GM03348 (cell line): ENCODE measurements around the gene MGLL.

ENCODE experiments used
- DNase-seq: peaks from one replicate; pipeline ENCODE4 v3.0.0; 2012; ENCODE audit warnings: low spot score

Gene MGLL

DNA sequence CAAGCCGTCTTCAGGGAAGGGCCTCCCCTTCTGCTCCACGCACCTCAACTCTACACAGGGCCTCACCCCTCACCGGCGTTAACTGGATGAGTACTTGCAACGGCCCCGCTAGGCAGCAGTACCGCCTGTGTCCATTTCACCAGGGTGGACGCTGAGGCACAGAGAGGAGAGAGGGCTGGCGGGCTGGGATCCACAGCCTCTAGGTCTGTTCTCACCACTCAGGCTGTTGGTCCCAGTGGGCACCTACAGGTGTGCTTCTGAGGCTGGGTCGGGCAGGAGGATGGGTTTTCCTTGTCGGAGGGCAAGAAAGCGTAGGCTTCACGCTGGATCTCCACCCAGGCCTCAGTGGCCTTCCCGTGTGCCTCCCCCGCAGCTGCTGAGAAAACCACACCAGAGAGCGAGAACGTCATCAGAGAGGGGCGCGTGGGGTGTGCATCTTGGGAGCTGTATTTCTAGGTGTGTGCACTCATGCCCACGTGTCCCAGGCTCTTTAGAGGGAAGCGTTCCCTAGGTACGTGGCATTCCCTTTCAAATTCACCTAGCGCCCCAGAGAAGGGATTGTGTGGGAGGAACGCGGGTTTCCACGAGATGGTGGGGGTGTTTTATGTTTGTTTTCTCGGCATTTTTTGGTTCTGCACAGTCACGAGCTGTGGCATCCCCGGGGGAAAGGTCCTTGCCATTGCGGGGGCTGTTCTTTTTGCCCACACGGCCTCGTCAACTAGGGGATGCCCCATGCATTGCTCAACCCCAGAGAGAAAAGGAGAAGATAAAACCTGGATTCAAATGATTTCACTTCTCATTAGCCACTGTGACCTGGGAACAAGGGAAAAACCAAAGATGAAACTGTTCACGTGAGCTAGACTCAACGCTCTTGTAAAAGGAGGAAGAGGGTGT, 67.7 kb downstream of the MGLL start:
- DNase-seq, result no peak

DNA sequence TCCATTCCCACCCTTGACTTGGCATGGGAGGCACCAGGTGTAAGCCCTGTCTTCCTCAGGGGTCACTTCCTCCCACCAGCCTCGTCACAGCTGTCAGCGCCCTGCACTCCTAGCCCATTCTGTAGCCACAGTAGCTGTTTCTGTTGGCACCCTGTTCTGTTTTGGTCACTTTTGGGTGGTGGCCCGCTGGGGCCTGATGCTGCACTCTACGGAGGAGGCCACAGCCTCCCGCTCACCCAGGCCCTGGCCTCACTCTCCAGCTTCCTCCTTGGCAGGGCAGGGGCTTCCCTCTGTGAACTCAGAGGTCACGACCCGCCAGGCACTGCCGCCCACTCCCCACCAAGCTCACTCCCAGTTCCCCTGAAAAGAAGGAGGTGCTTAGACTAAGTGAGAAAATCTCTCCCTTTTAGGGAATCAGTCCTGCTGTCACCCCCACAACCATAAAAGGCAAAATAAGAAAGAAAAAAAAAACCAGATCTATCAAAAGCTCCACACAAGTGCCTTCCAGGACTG, 68.4 kb downstream of the MGLL start:
- DNase-seq, result no peak

- DNase-seq, result no peak
Measured at GRCh38 chr3:127753338-127753737, 69.0 kb downstream of the MGLL start.

DNA sequence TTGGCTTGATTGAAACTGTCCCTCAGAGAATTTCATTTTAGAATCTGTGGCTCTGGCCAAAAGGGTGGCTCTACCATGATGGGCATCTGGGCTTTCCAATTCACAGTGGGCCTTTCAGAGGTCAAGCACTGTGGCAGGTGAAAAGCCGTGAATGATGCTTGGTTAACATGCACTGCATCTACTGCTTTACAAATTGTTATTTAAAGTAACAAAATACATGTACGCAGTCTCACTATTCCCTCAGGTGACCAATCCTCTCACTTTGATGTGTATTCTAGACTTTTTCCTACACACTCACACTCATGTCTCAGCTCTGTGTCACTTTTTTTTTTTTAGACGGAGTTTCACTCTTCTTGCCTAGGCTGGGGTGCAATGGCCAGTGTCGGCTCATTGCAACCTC, 70.5 kb downstream of the MGLL start:
- DNase-seq, result no peak

DNA sequence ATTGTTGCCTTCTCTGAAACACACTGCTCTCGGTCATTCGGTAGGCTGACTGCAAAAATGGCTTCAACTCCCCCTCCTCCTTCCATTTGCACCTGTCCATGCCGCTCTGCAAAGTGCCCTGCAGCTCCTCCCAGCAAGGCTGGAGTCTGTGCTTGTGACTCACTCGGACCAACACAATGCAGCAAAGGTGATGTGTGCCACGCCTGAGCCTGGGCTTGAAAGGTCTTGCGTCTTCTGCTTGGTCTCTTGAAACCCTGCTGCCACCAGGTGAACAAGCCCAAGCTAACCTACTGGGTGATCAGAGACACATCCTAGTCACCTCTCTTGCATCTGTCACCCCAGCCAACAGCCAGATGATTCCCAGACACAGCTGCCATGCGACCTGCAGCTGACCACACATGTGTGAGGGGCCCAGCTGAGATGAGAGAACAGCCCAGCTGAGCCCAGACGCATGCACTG, 71.1 kb downstream of the MGLL start:
- no peak for DNase-seq

GRCh38 chr3:127750226-127751031, 71.9 kb downstream of the MGLL start:
- DNase-seq, result peak; percentile 73

- DNase-seq, result no peak
Measured at GRCh38 chr3:127749787-127750225, 72.5 kb downstream of the MGLL start.

- DNase-seq, result no peak
Measured at GRCh38 chr3:127749361-127749760, 73.0 kb downstream of the MGLL start.

DNA sequence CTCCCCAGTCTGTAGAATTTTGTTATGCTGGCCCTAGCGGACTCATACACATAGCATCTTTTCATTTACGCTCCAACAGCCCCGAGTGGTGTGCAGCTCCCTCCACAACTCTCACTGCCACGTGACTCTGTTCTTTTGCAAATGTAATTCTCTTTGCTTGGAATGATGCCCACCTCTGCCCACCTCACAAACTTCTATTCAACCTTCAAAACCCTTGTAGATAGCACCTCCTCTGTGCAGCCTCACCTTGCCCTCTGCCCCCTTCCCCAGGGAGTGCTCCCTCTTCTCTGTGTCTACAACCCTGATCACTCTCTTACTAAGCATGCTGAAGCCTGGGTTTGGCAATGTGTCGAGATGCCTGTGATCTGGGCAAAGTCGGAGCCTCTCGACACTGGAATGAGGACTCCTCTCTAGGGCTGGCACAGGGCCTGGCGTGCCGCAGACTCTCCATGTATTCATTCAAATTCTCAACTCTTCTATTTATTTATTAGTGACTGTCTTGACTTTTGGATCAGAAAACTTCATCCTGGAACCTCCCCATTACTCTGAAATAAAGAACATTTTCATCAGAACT, 73.5 kb downstream of the MGLL start:
- DNase-seq, result peak; percentile 59

DNA sequence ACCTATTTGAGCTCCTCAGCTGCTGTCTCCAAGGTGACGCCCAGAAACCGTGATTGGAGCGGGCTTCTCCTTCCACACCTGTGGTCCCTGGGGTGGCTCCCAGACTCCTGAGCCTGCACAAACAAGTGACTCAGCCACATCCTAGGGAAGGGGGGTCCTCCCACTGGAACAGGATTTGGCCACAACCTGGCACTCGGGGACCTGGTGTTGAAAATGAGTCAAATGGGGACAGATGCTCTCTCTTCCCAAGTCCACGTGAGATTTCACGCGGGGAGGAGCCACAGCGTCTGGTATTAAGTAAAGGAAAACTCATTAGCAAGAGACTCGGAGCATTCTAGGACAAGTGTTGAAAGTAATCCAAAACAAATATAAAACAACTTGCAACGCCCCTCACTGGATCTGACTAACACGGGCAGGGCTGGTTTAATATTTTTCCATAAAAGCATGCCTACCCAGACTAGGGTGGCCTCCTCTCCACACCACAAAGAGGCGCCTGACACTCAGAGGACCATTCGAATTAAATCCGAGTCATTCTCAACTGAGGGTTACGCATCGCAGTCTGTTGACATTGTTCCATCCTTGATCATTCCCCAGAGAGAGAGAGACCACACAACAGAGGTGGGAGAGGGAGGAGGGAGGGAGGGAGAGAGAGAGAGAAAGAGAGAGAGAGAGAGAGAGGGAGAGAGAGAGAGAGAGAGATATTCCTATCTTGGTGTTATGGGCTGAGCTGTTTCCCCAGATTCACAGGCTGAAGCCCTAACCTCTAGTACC, 74.4 kb downstream of the MGLL start:
- DNase-seq, result peak; percentile 89

- no peak for DNase-seq
Measured at GRCh38 chr3:127747066-127747465, 75.2 kb downstream of the MGLL start.

- no peak for DNase-seq
Measured at GRCh38 chr3:127746400-127747057, 75.8 kb downstream of the MGLL start.

- DNase-seq, result no peak
Measured at GRCh38 chr3:127745656-127746399, 76.5 kb downstream of the MGLL start.

DNA sequence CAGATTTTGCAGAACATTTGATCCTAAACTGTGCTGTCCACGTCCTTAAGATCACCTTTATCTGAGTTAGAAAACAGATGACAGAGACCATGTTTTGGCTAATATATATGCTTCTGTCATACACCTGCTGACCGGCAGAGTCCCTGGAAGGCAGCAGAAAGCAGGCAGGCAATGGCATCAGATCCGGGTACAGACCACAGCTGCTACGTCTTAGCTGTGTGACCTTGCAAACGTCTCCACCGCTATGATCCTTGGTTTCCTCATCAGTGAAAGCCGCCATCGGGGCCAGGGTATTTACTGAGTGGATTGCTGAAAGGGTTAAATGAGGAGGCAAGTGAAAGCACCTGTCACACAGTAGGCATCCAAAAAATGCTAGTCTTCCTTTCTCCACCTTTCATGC, 77.4 kb downstream of the MGLL start:
- DNase-seq, result no peak

DNA sequence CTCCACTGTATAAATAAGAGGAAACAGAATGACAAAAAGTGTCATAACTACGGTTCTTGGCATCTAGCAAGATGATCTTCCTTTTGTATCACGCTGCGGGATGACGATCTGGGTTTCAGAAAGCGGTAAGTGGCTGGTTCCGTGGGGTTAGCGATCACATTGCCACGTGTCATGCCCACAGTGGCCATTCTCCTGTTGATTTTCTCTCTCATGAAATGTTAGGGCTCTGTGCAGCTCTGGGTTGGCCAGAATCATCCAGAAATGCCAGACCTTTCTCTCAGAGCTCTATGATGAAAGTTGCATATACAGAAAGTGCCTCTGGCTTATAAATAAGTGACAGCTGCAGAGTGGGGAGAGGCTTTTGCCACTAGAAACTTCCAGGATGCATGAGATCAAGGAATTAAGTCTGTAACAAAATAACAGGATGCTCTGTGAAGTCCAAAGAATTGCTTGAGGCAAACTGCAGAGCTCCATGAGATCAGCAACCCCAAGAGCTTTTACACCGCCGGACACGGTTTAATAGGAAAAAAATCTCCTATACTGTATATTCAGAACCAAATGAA, 78.0 kb downstream of the MGLL start:
- DNase-seq, result no peak

- DNase-seq, result no peak
Measured at GRCh38 chr3:127743351-127744252, 78.7 kb downstream of the MGLL start.

DNA sequence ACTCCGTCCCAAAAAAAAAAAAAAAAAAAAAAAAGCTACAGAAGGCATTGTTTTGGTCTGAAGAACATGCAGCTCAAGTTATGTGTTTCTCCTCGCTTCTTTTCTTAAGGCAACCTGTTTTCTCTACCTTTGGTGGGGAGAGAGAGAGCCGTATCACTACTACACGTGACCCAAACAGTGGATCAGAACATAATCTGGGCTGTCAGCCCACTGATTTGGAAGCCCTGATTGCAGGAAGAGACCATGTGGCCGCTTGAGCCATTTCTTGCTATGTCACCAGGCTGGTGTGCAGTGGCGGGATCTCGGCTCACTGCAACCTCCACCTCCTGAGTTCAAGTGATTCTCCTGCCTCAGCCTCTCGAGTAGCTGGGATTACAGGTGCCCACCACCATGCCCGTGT, 79.7 kb downstream of the MGLL start:
- DNase-seq, result no peak

DNA sequence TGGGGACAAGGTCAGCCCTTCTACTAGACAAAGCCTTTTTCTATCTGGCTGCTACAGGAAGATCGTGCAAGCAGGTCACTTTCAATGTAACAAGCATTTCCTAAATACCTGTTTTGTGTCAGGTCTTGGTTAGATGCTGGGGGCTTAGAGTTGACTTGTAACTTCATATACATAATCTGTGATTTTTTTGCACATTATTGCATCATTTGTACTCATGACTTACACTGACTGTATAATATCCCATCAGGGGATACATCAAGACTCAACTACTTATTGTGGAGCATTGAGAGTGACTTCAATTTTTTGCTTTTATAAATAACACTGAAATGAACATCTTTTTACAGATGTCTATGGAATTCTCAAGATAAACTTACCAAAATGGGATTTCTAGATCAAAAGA, 80.6 kb downstream of the MGLL start:
- DNase-seq, result no peak

DNA sequence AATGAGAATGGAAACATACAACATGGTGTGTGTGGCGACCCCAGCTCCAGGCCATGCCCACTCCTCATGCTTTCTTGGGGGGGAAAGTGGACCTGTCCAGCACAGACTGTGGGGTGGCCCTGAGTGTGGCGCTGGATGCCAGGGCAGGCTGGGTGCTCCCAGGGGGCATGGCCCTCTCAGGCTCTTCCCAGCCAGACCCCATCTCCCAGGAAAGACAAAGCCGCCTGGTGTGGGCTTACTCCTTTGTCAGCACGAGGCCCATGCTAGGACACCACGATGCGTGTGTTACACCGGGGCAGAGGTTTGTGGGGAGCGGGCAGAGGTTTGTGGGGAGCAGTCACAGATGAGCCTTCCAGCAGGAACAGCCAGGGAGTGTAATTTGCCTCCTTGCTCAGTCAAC, 81.1 kb downstream of the MGLL start:
- DNase-seq, result no peak
